Lower leg skin (tissue), 4 donors: ENCODE results near the gene ZFAND6. TPM values are rescaled to one million over a fixed set of nuclear protein-coding genes. Genes with fewer than 3 reads are reported as not detected.

Experiments
- DNase-seq, 2 donors: peaks; one replicate each; pipeline ENCODE4 v3.0.0-alpha.2; 2019; ENCODE audit warnings: low spot score in 2 of 2
- H3K4me3 ChIP-seq: fragments of 200-600 bp; sonication (generic); 2 replicates; pipeline ENCODE4 v1.5.1; 2017; ENCODE audit warnings: mild to moderate bottlenecking, low read depth; ENCODE audit not compliant: poor library complexity, severe bottlenecking
- CTCF ChIP-seq, 3 donors: fragments of 450-650 bp; IDR thresholded peaks; one replicate each; pipeline ENCODE4 v1.5.1; 2016; ENCODE audit warnings: antibody characterized with exemption in 3 of 3, mild to moderate bottlenecking in 3 of 3, moderate library complexity in 2 of 3
- POLR2A ChIP-seq, 2 donors: fragments of 450-650 bp; IDR thresholded peaks; one replicate each; pipeline ENCODE4 v1.6.1; 2016 to 2017; ENCODE audit warnings: antibody characterized with exemption in 2 of 2, mild to moderate bottlenecking in 1 of 2, moderate library complexity in 1 of 2
- WGBS, 2 donors: methylation state at CpG; one replicate each; pipeline ENCODE4 v1.1.5; 2018; 5-methylcytosine and 5-hydroxymethylcytosine counted together
- intact Hi-C: fragments of 100-400 bp; cut with DNase I; formaldehyde crosslinking; loops from one replicate; pipeline ENCODE4 v1.15.0; 2023; ENCODE audit warnings: low total_unique reads
- total RNA-seq, 4 donors: library from RNA; depleted of rRNA; stranded (reverse); fragments of >200 nt; gene quantifications; one replicate each; pipeline ENCODE4 v1.1.0, GENCODE V29; 2016

Gene ZFAND6
- total RNA-seq, 4 donors from 2014 or later, result 95.6 to 139 (median 107) TPM

DNA sequence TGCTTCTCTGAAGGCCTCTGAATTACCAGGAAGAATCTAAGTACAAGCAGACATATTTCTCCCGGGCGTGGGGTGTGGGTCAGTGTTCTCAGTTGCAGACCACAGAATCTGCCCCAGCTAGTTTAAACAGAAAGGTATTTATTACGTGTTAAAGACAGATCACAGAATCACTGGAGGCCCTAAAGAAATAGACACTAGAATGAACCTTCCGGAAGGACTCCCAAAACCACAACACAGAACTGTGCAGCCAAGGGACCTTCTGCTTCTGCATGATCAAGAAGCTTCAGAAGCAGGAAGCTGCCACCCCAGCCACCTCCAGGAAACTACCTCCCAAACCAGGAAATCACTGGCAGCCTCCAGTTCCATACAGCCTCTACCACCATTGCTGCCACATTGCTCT is 32.7 kb upstream of the ZFAND6 start:
- no peak overlapping the region for H3K4me3 ChIP-seq
- WGBS, 2 donors, result 84% methylated on average over 4 of the region's 4 CpGs
- intact Hi-C loops, result no loop called here
- TF ChIP-seq CTCF (IDR thresholded peaks at IDR 0.05), result no peak
- no peak for TF ChIP-seq POLR2A (IDR thresholded peaks at IDR 0.05)
- DNase-seq, result no peak

DNA sequence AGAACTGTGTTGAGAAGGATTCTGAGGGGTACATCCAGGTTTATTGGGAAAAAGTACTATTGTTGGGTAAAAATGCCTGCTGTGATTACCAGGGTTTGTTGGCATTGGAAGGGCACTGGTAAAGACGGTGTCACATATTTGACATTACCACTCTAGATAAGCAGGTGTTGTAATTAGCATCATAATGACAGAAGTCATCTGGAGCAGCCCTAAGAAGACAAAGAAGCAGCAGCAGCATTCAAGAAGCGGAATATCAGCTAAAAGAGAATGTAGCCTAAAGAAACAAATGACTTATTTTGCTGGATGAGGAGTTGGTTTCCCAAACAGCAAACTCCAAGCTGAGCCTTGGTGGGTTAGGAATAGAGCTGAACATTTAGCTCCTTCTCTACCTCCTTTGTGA is 30.5 kb upstream of the ZFAND6 start:
- no peak overlapping the region for H3K4me3 ChIP-seq
- WGBS, 2 donors, result 72 to 81% methylated on average over 2 of the region's 2 CpGs
- no peak for TF ChIP-seq CTCF (IDR thresholded peaks at IDR 0.05)
- TF ChIP-seq POLR2A (IDR thresholded peaks at IDR 0.05), result no peak
- no peak for DNase-seq
- intact Hi-C loops, result no loop called here

- 36 to 46% methylated on average over 3 of the region's 3 CpGs for WGBS, 2 donors
- TF ChIP-seq CTCF (IDR thresholded peaks at IDR 0.05) (no peak), POLR2A (IDR thresholded peaks at IDR 0.05) (no peak)
- DNase-seq, result peak in 1 of 2 donors; percentile 18
- intact Hi-C loops, result no loop called here
- H3K4me3 ChIP-seq, result no peak overlapping the region
These were observed 27.6 kb upstream of the ZFAND6 start for GRCh38 chr15:80031841-80032240.

- DNase-seq, result no peak
- 75 to 81% methylated on average over 3 of the region's 3 CpGs for WGBS, 2 donors
- intact Hi-C loops, result no loop called here
- no peak for TF ChIP-seq CTCF (IDR thresholded peaks at IDR 0.05)
- no peak for TF ChIP-seq POLR2A (IDR thresholded peaks at IDR 0.05)
- H3K4me3 ChIP-seq, result no peak overlapping the region
These were observed 24.8 kb upstream of the ZFAND6 start for GRCh38 chr15:80034629-80035028.

DNA sequence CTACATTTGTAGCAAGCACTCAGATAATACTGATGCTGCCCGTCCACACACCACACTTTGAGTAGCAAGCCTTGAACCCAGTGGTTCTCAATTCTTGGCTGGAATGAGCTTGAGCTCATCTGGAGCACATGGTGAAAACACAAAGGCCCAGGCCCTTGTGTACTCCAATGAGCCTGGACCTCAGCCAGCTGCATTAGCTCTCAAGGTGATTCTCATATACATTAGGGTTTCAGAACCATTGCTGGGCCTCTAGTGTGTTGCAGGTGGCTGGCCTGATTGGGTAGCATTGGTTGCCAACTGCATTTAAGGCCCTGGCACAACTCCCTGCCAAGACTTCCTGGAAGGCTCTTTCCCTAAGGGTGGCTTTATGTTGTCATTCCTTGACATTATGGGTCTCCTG is 23.4 kb upstream of the ZFAND6 start:
- intact Hi-C loops, result no loop called here
- 95% methylated on average over 1 of the region's 1 CpG for WGBS, 2 donors
- no peak for DNase-seq

More for the DNA sequence above, 23.4 kb upstream of the ZFAND6 start:
- no peak overlapping the region for H3K4me3 ChIP-seq
- TF ChIP-seq POLR2A (IDR thresholded peaks at IDR 0.05) (no peak), CTCF (IDR thresholded peaks at IDR 0.05) (no peak)
